ENCODE results near the gene ADPRHL1.

Gene ADPRHL1

DNA sequence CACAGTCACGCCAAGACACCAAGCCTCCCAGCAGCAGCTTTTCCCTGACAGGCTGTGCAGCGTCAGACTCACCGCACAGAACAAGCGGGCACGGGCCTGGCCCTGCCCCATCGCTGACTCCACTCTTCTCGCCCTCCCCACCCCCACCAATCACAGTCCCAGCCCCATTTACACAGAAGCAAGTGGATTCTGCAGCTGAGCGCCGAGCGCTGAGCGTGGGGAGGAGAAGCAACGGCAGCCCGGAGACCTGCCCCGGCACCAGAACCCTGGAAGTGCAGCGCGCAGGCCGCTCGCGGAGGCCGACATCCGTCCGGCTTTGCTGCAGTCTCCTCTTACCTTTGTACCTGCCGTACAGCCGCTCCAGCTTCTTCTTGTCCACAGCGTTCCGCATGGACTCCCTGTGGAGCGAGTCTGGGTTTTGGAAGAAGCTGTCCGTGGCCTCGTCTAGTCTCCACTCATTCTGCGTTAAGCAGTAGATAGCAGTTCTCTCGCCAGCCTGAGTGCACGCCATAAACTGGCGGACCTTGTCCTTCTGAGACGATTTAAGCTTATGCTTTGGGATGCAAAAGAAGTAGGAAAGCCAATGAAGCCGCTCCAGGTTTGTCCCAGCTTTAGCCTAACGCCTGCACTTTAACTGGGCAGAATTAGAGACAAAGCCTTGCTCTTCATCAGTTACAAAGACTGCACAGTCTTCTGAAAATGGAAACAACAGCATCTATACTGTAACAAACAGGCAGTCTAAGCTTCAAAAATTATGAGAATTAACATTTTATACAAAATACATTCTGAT is 30.4 kb upstream of the ADPRHL1 start:
- H3K9ac ChIP-seq, result no peak overlapping the region
- no peak overlapping the region for H3K27ac ChIP-seq
- no peaks in the 10 kb centered on the region for H3K27me3 ChIP-seq (ENCODE audit: insufficient read depth, low read depth)
- H3K36me3 ChIP-seq (ENCODE audit: insufficient read depth), result no peaks in the 10 kb centered on the region
- no peak overlapping the region for H2AFZ ChIP-seq (ENCODE audit: low read depth)
- H3K4me2 ChIP-seq, result no peak overlapping the region
- H3K79me2 ChIP-seq (ENCODE audit: insufficient read depth, low read depth), result peaks cover 34% of the 10 kb centered on the region; the same call in 1 of the 2 replicates
- H4K20me1 ChIP-seq (ENCODE audit: insufficient read depth), result no peaks in the 10 kb centered on the region
- TF ChIP-seq, protein P1, sequence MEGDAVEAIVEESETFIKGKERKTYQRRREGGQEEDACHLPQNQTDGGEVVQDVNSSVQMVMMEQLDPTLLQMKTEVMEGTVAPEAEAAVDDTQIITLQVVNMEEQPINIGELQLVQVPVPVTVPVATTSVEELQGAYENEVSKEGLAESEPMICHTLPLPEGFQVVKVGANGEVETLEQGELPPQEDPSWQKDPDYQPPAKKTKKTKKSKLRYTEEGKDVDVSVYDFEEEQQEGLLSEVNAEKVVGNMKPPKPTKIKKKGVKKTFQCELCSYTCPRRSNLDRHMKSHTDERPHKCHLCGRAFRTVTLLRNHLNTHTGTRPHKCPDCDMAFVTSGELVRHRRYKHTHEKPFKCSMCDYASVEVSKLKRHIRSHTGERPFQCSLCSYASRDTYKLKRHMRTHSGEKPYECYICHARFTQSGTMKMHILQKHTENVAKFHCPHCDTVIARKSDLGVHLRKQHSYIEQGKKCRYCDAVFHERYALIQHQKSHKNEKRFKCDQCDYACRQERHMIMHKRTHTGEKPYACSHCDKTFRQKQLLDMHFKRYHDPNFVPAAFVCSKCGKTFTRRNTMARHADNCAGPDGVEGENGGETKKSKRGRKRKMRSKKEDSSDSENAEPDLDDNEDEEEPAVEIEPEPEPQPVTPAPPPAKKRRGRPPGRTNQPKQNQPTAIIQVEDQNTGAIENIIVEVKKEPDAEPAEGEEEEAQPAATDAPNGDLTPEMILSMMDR (conservative IDR thresholded peaks at IDR 0.05; ENCODE audit: low read depth, low read length), result no peak
- H3K4me3 ChIP-seq (IDR thresholded peaks at IDR 0.05; ENCODE audit: insufficient read depth, low read depth, low read length), result no peak overlapping the region
- H3K4me1 ChIP-seq (ENCODE audit: low read depth, poor library complexity, severe bottlenecking), result peaks cover 17% of the 10 kb centered on the region

DNA sequence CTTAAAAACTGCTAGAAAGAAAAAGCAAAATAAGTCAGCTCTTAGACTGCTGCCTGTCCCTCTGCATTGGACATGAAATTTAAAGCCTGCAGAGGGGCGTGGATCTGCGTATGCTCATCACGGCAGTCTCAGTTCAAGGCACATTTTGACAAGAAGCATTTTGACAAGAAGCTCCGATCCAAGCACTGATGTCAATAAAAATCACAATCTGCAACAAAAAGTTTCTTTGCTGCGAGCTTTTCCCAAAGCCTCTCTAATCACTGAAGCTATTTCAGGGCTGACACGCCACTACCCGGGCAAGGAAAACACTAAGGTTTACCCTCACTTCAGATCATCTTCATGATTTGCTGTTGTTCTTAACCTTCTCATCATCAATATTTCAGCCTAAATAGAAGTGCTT is 29.8 kb upstream of the ADPRHL1 start:
- H3K27ac ChIP-seq, result no peak overlapping the region
- no peaks in the 10 kb centered on the region for H3K36me3 ChIP-seq (ENCODE audit: insufficient read depth)
- H3K4me2 ChIP-seq, result no peak overlapping the region
- H3K79me2 ChIP-seq (ENCODE audit: insufficient read depth, low read depth), result peaks cover 28% of the 10 kb centered on the region; the same call in 1 of the 2 replicates
- peaks cover 11% of the 10 kb centered on the region for H3K4me1 ChIP-seq (ENCODE audit: low read depth, poor library complexity, severe bottlenecking)
- no peak overlapping the region for H3K4me3 ChIP-seq (IDR thresholded peaks at IDR 0.05; ENCODE audit: insufficient read depth, low read depth, low read length)
- TF ChIP-seq, protein P1 (conservative IDR thresholded peaks at IDR 0.05; ENCODE audit: low read depth, low read length), result no peak
- H4K20me1 ChIP-seq (ENCODE audit: insufficient read depth), result no peaks in the 10 kb centered on the region
- no peak overlapping the region for H2AFZ ChIP-seq (ENCODE audit: low read depth)
- H3K27me3 ChIP-seq (ENCODE audit: insufficient read depth, low read depth), result no peaks in the 10 kb centered on the region
- H3K9ac ChIP-seq, result no peak overlapping the region

DNA sequence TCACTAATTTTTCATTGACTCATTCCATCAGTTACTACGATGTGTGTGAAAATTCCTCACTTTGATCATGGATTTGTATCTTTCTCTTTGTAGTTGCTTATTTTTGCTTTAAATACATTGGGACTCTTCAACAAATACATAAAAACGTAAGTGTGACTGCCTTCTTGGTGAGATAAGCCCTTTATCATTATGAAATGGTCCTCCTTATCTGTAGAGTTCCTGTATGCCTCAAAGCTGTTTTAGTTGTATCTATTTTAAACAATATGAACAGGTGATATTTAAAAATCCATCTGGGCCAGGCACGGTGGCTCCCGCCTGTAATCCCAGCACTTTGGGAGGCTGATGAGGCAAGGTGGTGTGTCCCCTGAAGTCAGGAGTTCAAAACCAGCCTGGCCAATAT is 25.9 kb upstream of the ADPRHL1 start:
- no peaks in the 10 kb centered on the region; the same call in 1 of the 2 replicates for H3K79me2 ChIP-seq (ENCODE audit: insufficient read depth, low read depth)
- no peaks in the 10 kb centered on the region for H3K4me1 ChIP-seq (ENCODE audit: low read depth, poor library complexity, severe bottlenecking)
- H4K20me1 ChIP-seq (ENCODE audit: insufficient read depth), result no peaks in the 10 kb centered on the region
- H2AFZ ChIP-seq (ENCODE audit: low read depth), result no peak overlapping the region
- no peaks in the 10 kb centered on the region for H3K36me3 ChIP-seq (ENCODE audit: insufficient read depth)
- no peak overlapping the region for H3K9ac ChIP-seq
- no peaks in the 10 kb centered on the region for H3K27me3 ChIP-seq (ENCODE audit: insufficient read depth, low read depth)
- TF ChIP-seq, protein P1 (conservative IDR thresholded peaks at IDR 0.05; ENCODE audit: low read depth, low read length), result no peak
- H3K4me3 ChIP-seq (IDR thresholded peaks at IDR 0.05; ENCODE audit: insufficient read depth, low read depth, low read length), result no peak overlapping the region
- no peak overlapping the region for H3K27ac ChIP-seq
- no peak overlapping the region for H3K4me2 ChIP-seq

DNA sequence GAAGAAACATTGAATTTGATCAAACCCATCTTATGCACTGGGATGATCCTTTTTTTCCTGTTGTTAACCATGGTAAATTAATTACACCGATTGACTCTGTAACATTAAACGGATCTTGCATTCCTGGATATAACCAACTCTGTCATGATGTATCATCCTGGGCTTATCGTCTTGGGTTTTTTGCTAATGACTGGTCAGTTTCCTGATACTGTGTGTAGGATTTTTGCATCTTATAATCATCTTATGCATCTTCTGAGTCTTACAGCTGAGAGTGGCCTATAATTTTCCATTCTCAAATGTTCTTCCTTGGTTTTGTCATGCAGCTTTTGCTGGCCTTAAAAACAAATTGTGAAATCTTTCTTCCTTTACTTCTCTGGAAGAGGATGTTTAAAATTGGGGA is 24.4 kb upstream of the ADPRHL1 start:
- no peaks in the 10 kb centered on the region for H3K36me3 ChIP-seq (ENCODE audit: insufficient read depth)
- H4K20me1 ChIP-seq (ENCODE audit: insufficient read depth), result no peaks in the 10 kb centered on the region
- no peaks in the 10 kb centered on the region for H3K4me1 ChIP-seq (ENCODE audit: low read depth, poor library complexity, severe bottlenecking)
- no peak overlapping the region for H3K27ac ChIP-seq
- H3K27me3 ChIP-seq (ENCODE audit: insufficient read depth, low read depth), result no peaks in the 10 kb centered on the region
- TF ChIP-seq, protein P1 (conservative IDR thresholded peaks at IDR 0.05; ENCODE audit: low read depth, low read length), result no peak
- no peaks in the 10 kb centered on the region; the same call in 1 of the 2 replicates for H3K79me2 ChIP-seq (ENCODE audit: insufficient read depth, low read depth)
- no peak overlapping the region for H2AFZ ChIP-seq (ENCODE audit: low read depth)
- H3K4me3 ChIP-seq (IDR thresholded peaks at IDR 0.05; ENCODE audit: insufficient read depth, low read depth, low read length), result no peak overlapping the region
- H3K4me2 ChIP-seq, result no peak overlapping the region
- no peak overlapping the region for H3K9ac ChIP-seq

Measured in KMS-11 (cell line).